ENCODE measurements around the gene RAB35. TPM values are rescaled to one million over a fixed set of nuclear protein-coding genes. Genes with fewer than 3 reads are reported as not detected.

RAB35 gene
- total and polyA plus RNA-seq, 4 donors: 22.1 to 51.8 (median 37.1) TPM

GRCh38 chr12:120096671-120097202, 19.8 kb downstream of the RAB35 start:
- 93 to 95% methylated on average over 33 to 34 of the region's 34 CpGs for WGBS, 2 donors
- H3K9ac ChIP-seq (ENCODE audit: insufficient read depth in 1 of 2, low read length in 2 of 2): no peak overlapping the region
- peaks cover 0 to 81% (median 13%) of the 10 kb centered on the region in 4 donors for H3K36me3 ChIP-seq (ENCODE audit: control insufficient read depth in 4 of 4, insufficient read depth in 4 of 4, low read length in 4 of 4)
- ATAC-seq (ENCODE audit: insufficient read depth, low FRiP score) (no peak), DNase-seq (no peak)
- H3K27me3 ChIP-seq (ENCODE audit: control insufficient read depth in 3 of 3, insufficient read depth in 3 of 3, low read length in 2 of 3): no peaks in the 10 kb centered on the region
- no peaks in the 10 kb centered on the region for H3K9me3 ChIP-seq (ENCODE audit: control insufficient read depth in 4 of 4, insufficient read depth in 3 of 4, low read length in 3 of 4)
- no peak for TF ChIP-seq CTCF (IDR thresholded peaks at IDR 0.05; ENCODE audit: control extremely low read depth, extremely low read depth)
- H3K4me1 ChIP-seq (ENCODE audit: control insufficient read depth in 5 of 5, insufficient read depth in 5 of 5, low read length in 5 of 5): peaks cover 0 to 25% (median 8%) of the 10 kb centered on the region in 5 donors
- H3K27ac ChIP-seq (ENCODE audit: low read depth in 1 of 2, low read length in 1 of 2): no peak overlapping the region
- no peak overlapping the region for H3K4me3 ChIP-seq

GRCh38 chr12:120095736-120096135, 20.8 kb downstream of the RAB35 start:
- Histone ChIP-seq H3K9ac (ENCODE audit: insufficient read depth in 1 of 2, low read length in 2 of 2) (no peak overlapping the region), H3K4me1 (ENCODE audit: control insufficient read depth in 5 of 5, insufficient read depth in 5 of 5, low read length in 5 of 5) (peaks cover 0 to 15% (median 0%) of the 10 kb centered on the region in 5 donors), H3K27ac (ENCODE audit: low read depth in 1 of 2, low read length in 1 of 2) (no peak overlapping the region), H3K36me3 (ENCODE audit: control insufficient read depth in 4 of 4, insufficient read depth in 4 of 4, low read length in 4 of 4) (peaks cover 0 to 76% (median 13%) of the 10 kb centered on the region in 4 donors), H3K27me3 (ENCODE audit: control insufficient read depth in 3 of 3, insufficient read depth in 3 of 3, low read length in 2 of 3) (no peaks in the 10 kb centered on the region), H3K9me3 (ENCODE audit: control insufficient read depth in 4 of 4, insufficient read depth in 3 of 4, low read length in 3 of 4) (no peaks in the 10 kb centered on the region), H3K4me3 (no peak overlapping the region)
- TF ChIP-seq CTCF (IDR thresholded peaks at IDR 0.05; ENCODE audit: control extremely low read depth, extremely low read depth): no peak
- DNase-seq: no peak
- ATAC-seq (ENCODE audit: insufficient read depth, low FRiP score): no peak
- 84 to 85% methylated on average over 8 of the region's 8 CpGs for WGBS, 2 donors

GRCh38 chr12:120095331-120095730, 21.2 kb downstream of the RAB35 start:
- DNase-seq (no peak), ATAC-seq (ENCODE audit: insufficient read depth, low FRiP score) (no peak)
- Histone ChIP-seq H3K4me3 (no peak overlapping the region), H3K4me1 (ENCODE audit: control insufficient read depth in 5 of 5, insufficient read depth in 5 of 5, low read length in 5 of 5) (peaks cover 0 to 11% (median 0%) of the 10 kb centered on the region in 5 donors), H3K9ac (ENCODE audit: insufficient read depth in 1 of 2, low read length in 2 of 2) (no peak overlapping the region), H3K9me3 (ENCODE audit: control insufficient read depth in 4 of 4, insufficient read depth in 3 of 4, low read length in 3 of 4) (no peaks in the 10 kb centered on the region), H3K36me3 (ENCODE audit: control insufficient read depth in 4 of 4, insufficient read depth in 4 of 4, low read length in 4 of 4) (peaks cover 0 to 72% (median 13%) of the 10 kb centered on the region in 4 donors), H3K27ac (ENCODE audit: low read depth in 1 of 2, low read length in 1 of 2) (no peak overlapping the region), H3K27me3 (ENCODE audit: control insufficient read depth in 3 of 3, insufficient read depth in 3 of 3, low read length in 2 of 3) (no peaks in the 10 kb centered on the region)
- TF ChIP-seq CTCF (IDR thresholded peaks at IDR 0.05; ENCODE audit: control extremely low read depth, extremely low read depth): no peak
- 94 to 95% methylated on average over 13 of the region's 13 CpGs for WGBS, 2 donors

GRCh38 chr12:120094485-120094884, 22.1 kb downstream of the RAB35 start:
- no peak overlapping the region for H3K9ac ChIP-seq (ENCODE audit: insufficient read depth in 1 of 2, low read length in 2 of 2)
- peaks cover 0 to 10% (median 0%) of the 10 kb centered on the region in 5 donors for H3K4me1 ChIP-seq (ENCODE audit: control insufficient read depth in 5 of 5, insufficient read depth in 5 of 5, low read length in 5 of 5)
- no peaks in the 10 kb centered on the region for H3K27me3 ChIP-seq (ENCODE audit: control insufficient read depth in 3 of 3, insufficient read depth in 3 of 3, low read length in 2 of 3)
- ATAC-seq (ENCODE audit: insufficient read depth, low FRiP score) (no peak), DNase-seq (no peak)
- H3K9me3 ChIP-seq (ENCODE audit: control insufficient read depth in 4 of 4, insufficient read depth in 3 of 4, low read length in 3 of 4): no peaks in the 10 kb centered on the region
- no peak overlapping the region for H3K4me3 ChIP-seq
- WGBS, 2 donors: 79 to 87% methylated on average over 9 of the region's 9 CpGs
- peaks cover 0 to 63% (median 13%) of the 10 kb centered on the region in 4 donors for H3K36me3 ChIP-seq (ENCODE audit: control insufficient read depth in 4 of 4, insufficient read depth in 4 of 4, low read length in 4 of 4)
- no peak overlapping the region for H3K27ac ChIP-seq (ENCODE audit: low read depth in 1 of 2, low read length in 1 of 2)
- TF ChIP-seq CTCF (IDR thresholded peaks at IDR 0.05; ENCODE audit: control extremely low read depth, extremely low read depth): no peak

Measured in lung (tissue), 12 donors.